Measurements from ENCODE around the gene AHI1.

Gene AHI1

DNA sequence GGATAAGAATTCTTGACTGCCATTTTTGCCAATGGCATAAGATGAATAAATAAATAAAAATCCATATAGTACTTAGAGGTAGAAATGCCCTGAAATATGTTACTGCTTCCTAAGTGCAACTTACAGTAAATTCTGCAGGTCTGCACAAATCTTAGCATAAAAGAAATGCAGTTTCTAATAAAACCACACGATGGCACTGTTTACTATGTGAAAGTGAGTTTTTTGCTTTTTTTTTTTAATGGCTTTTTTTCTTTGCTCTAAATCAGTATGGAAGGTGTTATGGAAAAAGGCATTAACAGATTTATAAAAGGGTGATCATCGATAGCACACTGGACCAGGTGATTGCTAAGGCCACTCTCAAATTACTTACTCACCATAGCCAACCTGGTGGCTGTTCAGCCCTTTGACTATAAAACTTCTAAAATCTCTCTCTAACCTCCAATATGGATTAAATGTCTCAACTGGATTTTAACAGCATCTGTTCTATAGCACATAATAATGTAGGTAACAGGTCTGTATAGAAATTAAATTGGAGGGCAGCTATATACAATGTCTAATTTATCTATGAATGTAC is 45.8 kb downstream of the AHI1 start:
- DNase-seq (ENCODE audit: low spot score) = peak; percentile 49

DNA sequence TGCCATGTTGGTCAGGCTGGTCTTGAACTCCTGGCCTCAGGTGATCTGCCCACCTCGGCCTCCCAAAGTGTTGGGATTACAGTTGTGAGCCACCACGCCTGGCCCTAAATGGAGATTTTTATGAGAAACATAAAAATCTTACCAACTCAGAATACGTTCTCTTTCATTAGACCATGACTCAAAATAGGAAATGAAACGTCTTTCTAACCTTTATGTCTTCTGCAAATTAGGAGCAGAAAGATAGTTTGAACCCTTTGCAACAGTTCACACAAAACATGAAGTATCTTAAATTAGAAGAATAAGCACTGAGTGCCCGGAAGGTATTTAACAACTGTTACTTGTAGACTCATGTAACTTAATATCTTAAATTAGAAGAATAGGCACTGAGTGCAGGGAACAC is 48.3 kb downstream of the AHI1 start:
- DNase-seq (ENCODE audit: low spot score) = no peak

DNA sequence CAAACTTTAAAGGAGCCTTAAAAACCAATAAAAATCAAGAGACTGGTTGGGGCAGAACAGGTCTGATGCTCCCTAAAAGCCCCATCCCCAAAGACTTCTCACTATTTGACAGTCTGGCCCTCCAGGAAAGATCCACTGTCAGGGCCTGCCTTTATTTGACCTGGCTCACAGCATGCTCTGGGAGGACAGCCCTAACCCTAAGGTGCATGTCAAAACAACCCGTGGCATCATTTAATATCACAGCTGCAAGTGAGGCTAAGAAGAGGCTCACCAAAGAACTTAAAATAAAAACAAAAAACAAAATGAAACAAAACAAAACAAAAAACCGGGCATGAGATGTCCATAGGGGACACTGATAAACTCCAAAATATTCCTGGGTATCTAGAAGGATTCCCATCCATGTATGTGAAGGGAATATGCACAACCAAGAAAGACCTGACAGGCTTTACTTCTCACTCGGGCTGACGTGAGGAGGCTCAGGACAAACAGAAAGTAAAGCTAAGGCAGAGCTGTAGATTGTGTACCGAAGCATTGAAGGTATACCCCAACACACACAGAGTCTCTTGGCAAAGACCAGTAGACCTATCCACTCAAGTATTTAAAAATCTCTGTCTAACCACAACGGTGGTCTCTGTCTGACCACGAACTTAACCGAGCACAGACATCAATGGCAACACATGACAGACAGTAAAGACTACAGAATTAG is 57.3 kb downstream of the AHI1 start:
- peak; percentile 1 for DNase-seq (ENCODE audit: low spot score)

DNA sequence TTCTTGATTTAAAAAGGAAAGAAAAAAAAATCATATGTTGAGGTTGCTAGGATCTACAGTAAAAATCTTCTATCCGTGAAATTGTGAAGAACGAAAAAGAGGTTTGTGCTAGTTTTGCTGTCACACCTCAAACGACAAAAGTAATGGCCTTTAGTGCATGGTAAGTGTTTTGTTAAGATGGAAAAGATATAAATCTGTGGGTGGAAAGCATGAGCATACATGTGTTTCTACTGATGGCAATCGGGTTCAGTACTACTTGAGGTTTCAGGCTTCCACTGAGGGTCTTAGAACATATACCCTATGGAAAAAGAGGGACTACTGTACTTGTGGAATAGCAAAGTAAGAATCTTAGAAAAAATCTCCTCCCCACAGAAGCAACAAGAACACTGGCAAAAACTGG is 58.0 kb downstream of the AHI1 start:
- DNase-seq (ENCODE audit: low spot score) = no peak

DNA sequence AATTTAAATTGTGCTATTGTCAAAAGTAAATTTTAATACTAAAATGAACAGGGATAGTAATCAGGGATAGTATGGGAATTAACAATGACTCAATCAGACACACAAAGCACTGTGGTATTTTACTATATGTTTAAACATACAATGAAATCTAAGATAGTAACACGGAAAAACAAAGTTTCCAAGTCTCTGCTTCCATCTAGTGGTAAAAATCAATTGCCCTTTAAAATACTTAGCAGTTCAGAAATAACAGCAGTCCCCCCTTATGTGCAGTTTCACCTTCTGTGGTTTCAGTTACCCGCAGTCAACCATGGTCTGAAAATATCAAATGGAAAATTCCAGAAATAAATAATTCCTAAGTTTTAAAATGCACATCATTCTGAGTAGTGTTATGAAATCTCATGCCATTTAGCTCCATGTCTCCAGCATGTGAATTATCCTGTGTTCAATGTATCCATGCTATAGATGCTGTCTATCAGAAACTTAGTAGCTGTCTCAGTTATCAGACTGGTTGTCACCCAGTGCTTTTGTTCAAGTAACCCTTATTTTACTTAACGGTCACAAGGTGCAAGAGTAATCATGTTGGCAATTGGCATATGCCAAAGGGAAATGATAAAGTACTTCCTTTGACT is 58.5 kb downstream of the AHI1 start:
- DNase-seq (ENCODE audit: low spot score) = peak; percentile 32

DNA sequence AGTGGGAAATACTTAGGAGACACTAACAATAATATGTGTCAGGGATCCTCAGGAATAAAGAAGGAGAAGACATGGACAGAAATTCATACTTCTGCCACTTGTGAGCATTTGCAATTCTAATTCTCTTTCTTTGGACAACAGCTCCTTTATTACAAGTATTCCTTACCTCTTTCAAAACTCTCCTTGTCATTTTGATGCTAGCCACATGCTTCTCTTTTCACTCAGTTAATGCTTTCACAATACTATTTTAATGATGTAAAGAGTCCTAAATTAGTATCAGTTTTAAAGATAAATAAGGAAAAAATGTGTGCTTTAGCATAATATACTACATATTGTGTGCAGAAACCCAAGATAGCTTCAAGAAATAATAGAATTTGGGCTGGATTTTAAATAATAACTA is 62.5 kb downstream of the AHI1 start:
- no peak for DNase-seq (ENCODE audit: low spot score)

DNA sequence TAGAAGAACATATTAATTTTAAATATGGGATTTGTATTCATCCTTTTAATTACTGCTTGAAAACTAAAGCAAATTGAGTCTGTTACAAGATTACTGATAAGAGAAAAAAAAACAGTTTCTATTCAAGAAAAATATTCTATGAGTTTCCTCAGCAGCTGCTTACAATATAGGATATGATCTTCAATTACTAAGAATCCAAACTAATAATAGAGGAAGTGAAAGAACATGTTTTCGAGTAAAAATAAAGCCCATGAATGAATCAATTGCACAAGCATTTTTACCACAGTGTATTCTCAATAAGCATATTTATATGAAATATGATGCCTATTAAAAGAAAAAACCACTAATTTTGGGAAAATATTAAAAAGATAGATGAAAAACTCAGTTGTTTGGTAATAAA is 63.4 kb downstream of the AHI1 start:
- DNase-seq (ENCODE audit: low spot score) = no peak

DNA sequence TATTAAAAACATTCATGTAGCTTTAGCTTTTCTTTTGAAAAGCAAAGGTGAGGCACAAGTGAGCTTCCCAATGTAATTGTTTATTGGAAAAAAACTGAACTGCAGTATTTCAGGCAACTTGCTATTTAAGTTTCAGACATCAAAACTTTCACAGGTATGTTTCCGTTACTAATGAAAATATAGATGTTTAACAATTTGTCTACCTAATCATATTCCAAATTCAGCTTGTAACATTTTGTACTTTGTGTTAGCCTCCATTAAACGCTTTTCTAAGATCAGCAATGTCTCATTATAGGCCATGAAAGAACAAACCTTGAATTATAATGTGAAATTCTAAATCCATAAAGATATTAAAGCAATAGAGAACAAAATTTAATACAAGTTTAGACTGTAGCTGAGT is 69.5 kb downstream of the AHI1 start:
- no peak for DNase-seq (ENCODE audit: low spot score)

DNA sequence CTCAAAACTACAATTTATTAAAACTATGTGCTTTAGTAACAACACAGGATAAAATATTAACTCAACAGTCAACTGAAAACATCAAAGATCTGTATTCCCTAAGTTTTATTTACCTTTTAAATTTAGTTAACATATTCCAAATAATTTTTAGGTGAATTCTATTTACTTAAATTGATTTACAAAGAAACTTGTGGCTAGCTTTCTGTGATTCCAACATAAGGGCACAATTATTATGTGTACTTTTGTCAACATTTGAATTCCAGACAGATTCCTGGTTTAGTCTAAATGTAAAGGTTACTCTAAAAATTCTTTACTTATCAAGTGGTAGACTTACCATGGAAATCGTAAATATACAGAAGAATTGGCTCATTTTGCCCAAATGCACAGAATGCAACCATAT is 70.7 kb downstream of the AHI1 start:
- DNase-seq (ENCODE audit: low spot score) = no peak

DNA sequence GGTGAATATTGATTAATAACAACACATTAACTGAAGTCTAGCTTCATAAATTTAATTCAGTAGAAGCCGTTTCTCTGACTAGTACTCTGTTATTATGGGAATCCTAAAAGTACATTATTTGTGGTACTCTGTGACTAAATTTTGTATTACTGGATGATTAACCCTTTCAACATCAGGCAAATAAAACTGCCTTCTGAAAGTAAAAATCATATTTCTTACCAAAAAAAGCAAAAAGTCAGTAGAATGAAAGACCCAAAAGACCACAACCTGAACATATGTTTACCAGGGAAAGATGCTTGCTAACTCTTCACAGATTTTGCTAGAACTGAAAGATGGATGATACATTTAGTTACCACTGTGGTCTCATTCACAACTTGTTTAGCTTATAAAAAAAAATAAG is 73.2 kb downstream of the AHI1 start:
- no peak for DNase-seq (ENCODE audit: low spot score)

DNA sequence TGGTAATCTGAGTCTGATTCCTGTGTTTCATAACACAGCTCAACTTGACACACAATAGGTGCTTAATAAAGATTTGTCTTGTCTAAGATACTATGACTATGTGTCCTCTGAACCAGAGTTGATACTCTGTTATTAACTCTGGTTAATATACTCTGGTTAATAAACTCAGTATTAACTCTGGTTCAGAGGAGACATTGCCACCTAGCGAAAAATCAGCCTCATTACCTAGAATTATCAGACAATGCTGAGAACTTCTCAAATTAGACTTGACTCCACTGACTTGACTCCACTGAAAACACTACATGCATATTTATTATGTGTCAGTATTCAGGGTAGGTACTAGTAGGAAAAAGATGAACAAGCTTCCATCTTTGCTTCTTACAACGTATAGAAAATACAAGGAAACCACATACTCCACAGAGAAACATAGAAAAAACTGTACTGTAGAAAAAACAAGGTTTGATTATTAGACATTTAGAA is 73.9 kb downstream of the AHI1 start:
- peak; percentile 46 for DNase-seq (ENCODE audit: low spot score)

DNA sequence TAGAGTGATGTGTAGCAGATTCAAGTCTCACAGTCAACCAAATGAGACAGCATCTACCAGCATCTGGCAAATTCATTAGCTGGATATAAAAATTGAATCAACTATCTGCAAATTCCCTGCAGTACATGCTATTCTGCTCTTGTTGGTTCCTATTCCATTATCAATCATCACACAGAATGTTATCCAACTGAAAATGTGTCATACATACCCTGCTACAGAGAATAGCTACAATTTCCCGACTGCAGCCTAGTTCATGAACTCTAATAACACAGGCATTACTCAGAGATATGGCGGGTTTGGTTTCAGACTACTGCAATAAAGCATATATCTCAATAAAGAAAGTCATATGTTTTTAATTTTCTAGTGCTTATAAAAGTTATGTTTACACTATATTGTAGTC is 78.4 kb downstream of the AHI1 start:
- no peak for DNase-seq (ENCODE audit: low spot score)

DNA sequence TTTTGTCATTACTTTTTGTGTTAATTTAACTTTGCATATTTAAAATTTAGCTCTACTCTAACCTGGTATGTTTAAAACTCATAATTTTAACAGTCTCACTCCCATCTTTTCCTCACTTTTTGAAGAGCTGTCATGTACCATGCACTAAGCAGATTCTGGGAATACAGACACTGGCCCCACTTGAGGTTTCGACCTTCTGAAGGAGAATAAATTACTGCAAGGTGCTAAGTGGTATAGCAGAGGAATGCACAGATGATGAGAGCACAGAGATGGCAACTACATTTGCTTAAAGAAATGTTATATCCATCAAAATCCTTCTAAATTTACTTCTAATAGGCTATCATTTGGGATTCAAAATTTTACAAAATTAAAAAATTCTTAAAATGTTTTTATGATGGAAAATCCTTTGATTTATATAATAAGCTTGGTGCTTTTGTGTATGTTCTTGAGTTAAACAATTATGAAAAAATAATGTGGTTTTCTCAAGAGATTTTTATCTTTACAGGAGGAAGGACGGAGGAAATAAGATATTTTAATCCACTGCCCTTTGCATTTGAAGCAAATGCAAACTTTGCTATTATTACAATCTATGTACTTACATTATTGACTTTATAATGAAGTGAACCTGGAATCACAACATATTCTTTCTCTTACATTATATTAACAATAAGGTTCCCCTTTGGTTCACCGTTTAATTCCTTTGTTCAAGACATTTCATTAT is 79.3 kb downstream of the AHI1 start:
- DNase-seq (ENCODE audit: low spot score) = no peak

DNA sequence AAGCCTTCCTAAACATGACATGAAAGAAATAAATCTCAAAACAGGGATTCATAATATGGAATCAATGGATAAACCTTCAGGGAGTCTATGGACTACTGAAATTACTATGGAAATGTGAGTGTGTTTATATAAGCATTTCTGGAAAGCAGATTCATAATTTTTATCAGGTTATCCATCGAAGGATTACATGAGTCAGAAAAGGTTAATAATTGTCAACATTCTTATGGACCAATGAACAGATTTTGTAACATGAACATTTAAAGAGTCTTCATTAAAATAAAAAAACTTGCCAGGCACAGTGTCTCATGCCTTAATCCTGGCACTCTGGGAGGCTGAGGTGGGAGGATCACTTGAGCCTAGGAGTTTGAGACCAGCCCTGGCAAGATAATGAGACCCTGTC is 84.8 kb downstream of the AHI1 start:
- DNase-seq (ENCODE audit: low spot score) = no peak

DNA sequence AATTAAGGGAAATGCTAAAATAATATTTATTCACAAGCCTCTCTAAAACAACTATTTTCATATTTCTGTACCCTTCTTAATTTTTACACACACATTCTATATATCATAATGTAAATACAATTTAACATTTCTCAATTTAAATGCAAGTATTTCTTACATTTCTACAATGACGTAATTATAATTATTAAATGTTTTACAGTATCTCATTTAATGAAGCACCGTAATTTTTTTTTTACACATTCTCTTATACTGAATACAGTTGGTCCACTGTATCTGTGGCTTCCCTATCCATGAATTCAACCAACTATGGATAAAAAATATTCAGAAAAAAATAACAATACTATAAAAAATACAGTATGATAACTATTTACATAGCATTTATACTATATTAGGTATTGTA is 85.7 kb downstream of the AHI1 start:
- no peak for DNase-seq (ENCODE audit: low spot score)

DNA sequence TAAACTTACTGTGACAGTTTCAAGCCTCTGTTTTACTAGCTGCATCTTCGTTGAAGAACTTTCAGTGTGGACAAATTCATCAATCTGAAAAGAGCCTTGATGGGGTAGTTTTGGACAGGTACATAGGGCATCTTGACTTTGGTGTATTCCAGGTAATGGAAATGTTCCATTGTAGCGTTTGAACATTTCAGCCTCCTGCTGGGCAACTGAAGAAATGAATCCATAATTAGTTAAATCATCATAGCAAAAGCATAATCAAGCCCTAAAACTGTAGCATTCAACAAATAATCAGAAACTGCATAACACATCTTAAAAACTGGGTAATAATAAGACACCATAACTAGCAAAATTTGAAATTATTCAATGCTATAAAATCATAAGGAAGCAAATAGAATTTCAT is 86.2 kb downstream of the AHI1 start:
- no peak for DNase-seq (ENCODE audit: low spot score)

DNA sequence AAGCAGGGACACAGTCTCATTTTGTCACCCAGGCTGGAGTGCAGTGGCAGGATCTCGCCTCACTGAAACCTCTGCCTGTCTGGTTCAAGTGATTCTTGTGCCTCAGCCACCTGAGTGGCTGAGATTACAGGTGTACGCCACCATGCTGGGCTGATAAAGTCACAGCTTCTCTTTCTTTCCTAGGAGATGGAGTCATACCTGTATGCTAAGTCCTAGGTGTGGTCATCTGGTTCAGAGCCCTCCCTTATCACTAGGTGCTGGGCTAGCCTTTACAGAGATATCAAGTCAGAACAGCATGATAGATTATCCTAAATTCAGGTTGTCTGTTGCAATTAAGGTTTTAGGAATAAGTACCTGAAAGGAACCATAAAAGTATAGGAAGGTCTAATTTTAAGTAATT is 86.7 kb downstream of the AHI1 start:
- no peak for DNase-seq (ENCODE audit: low spot score)

DNA sequence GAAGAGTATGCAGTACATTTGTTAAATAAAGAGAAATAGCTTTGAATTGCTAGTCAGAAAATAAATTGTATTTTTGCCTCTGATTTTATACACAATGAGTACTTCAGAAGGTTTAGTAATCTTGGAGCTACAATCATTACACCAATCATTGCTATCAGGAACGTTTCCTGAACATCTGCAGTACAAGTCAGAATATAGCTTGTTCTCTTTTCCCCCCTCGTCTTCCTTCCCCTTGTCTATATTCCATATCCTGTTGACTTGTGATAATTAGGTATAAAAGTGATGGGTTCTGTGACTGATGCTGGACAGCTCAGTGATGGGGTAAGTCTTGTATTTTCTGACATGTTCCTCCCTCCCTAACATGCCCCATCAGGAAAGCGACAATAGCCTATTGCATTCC is 94.0 kb downstream of the AHI1 start:
- no peak for DNase-seq (ENCODE audit: low spot score)

DNA sequence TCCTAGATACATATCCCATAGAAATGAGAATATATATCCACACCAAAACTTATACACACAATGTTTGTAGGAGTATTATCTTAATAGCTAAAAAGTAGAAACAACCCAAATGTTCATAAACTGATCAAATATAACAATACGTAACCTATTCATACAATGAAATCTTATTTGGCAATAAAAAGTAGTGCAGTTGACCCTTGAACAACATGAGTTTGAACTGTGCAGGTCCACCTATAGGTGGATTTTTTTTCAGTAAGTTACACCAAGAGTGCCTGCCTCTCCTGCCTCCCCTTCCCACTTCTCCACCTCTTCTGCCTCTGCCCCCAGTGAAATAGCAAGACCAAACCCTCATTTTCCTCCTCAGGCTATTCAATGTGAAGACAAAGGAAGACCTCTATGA is 95.2 kb downstream of the AHI1 start:
- DNase-seq (ENCODE audit: low spot score) = no peak

DNA sequence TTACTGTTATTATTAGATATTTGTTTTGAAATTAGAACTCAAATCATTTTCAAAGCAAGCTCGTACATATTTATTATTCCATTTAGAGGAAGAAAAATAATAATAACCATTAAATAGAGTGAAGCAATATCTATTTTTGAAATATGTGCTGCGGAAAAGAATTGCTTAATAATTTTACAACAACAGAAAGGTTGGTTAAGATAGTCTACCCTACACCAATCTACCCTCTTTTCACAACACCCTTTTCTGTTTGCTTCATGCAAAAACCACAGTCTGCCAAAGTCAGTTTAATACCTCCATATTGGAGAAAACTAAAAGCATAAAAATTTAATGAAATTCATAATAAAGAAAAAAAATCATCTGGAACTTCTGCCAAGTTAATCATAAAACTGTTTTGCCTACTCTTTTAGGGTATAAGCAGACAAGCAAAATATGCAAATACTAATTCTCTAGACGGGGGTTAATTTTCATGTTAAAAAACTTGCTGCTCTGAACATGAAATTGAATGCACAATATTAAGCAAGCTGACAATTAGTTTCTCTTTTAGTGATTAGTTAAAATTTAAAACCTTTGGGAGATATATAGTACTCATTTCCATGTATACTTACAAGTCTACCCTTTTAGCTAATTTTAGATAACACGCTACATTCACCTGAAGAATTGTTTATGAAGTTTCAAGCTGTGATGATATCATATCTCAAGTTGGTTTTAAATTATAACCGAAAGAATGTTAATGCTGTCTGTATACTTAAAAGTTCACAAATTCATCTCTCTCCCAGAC is 100.2 kb downstream of the AHI1 start:
- DNase-seq (ENCODE audit: low spot score) = no peak

DNA sequence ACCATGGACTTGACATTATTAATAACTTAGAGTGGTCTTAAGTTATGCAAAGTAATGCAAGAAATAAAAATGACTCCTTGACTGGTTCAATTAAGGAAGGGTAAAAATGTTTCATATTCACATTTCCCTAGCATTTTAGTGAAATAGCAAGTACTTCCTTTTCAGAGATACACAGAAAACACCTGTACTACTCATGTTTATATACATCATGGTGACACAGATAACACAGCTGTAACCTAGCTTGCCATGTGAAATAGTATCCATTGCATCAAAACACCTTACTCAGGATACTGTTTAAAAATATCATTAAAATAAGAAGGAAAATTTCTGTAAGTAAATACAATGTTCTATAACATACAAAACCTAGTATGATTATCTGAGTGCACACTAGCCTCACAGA is 102.4 kb downstream of the AHI1 start:
- no peak for DNase-seq (ENCODE audit: low spot score)

DNA sequence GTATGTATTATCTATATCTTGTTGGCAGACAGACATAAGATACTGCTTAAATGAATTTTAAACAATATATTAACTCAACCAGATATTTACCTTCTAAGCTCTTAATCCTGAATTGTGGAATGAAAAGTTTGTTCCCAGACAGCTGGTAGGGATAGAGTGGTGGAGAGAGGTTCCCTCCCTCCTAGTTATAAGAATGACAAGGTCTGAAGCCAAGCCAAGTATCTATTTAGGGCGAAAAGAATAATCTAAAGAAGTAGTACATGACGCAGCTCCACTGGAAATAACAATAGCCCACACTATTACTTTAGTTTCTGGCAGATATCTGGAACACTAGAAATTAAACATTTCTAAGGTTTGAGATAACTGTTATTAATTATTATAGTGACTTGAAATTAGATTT is 104.3 kb downstream of the AHI1 start:
- no peak for DNase-seq (ENCODE audit: low spot score)
